Measurements from ENCODE around the gene RPL23. TPM values are rescaled to one million over a fixed set of nuclear protein-coding genes. Genes with fewer than 3 reads are reported as not detected.

Gene RPL23
- total and polyA plus RNA-seq, 10 of the 15 experiments (the other 5 are each of a cell fraction or from before 2014, with no cell fraction given) = 2,200 to 4,821 (median 3,043) TPM

GRCh38 chr17:38869526-38870258 lies 16.2 kb upstream of the RPL23 start, which contains the start of gene LASP1:
Gene LASP1, plus strand, starts transcription at chr17:38870058. Its CDS starts 132 bp downstream, at chr17:38870190.
- POLR2A ChIA-PET = interaction anchor here (0.6 to 6.3 kb wide), 13 partner anchors 16 to 1130 kb away, joined by 3 to 61 read pairs (median 4); partner anchors contain the start of genes CWC25, MLLT6, PSMB3 and RPL23
- peaks cover 47% of the 10 kb centered on the region for H3K79me2 ChIP-seq (ENCODE audit: control insufficient read depth, insufficient read depth, low read length)
- CTCF ChIA-PET = interaction anchor here (0.7 to 5.4 kb wide), 13 partner anchors 11 to 329 kb away, joined by 3 to 27 read pairs (median 5); partner anchors contain the start of genes EPOP and RPL23
- peaks cover 19% of the 10 kb centered on the region for H3K4me1 ChIP-seq (ENCODE audit: control insufficient read depth, insufficient read depth, low read length)
- RAD21 ChIA-PET (ENCODE audit: unreplicated experiment) = interaction anchor here (0.7 to 4.9 kb wide), 11 partner anchors 10 to 284 kb away, joined by 3 to 37 read pairs (median 4); partner anchors contain the start of gene RPL23
- intact Hi-C loops (cut with micrococcal nuclease; ENCODE audit: unreplicated experiment) (loop anchor here (2.0 to 10.0 kb wide), 5 partner anchors 17 to 283 kb away; partner anchors contain the start of genes EPOP, PLXDC1, PSMB3 and RPL23), in situ Hi-C loops (cut with MboI) (no loop called here)
- H4K20me1 ChIP-seq (ENCODE audit: control insufficient read depth, insufficient read depth) = peaks cover 10% of the 10 kb centered on the region; the same call in 1 of the 2 replicates
- H3K27ac ChIP-seq (ENCODE audit: control insufficient read depth, insufficient read depth) = peak within 1 kb of the TSS; percentile 98
- H2AFZ ChIP-seq (ENCODE audit: control insufficient read depth, low read depth, low read length) = peak within 1 kb of the TSS; percentile 89
- BruUV-seq (replicated peaks) = no TSS peak
- H3K9me3 ChIP-seq (replicated peaks; ENCODE audit: control insufficient read depth, insufficient read depth, low read length) = no peaks in the 10 kb centered on the region
- SMC1A ChIA-PET (ENCODE audit: uncharacterized antibody, unreplicated experiment) = interaction anchor here (0.6 to 4.7 kb wide), 11 partner anchors 11 to 284 kb away, joined by 3 to 23 read pairs (median 4); partner anchors contain the start of genes CWC25 and RPL23
- peaks cover 0 to 9% of the 10 kb centered on the region in 2 experiments; a peak in 1 of 4 replicates for H3K36me3 ChIP-seq (ENCODE audit: control insufficient read depth in 2 of 2, insufficient read depth in 2 of 2, low read length in 1 of 2)
- peak within 1 kb of the TSS; percentile 83 for H3K4me2 ChIP-seq (ENCODE audit: control insufficient read depth, insufficient read depth)
- DNase-seq (ENCODE audit: low read depth, low spot score) (peak; percentile 55), FAIRE-seq (no peak), ATAC-seq (peak; percentile 76)
- whole genome bisulfite sequencing (ENCODE audit: insufficient coverage, insufficient replicate concordance, low lambda C conversion rate, missing lambda C conversion rate) = 2% methylated on average over 42 of the region's 73 CpGs
- H3K4me3 ChIP-seq = peak within 1 kb of the TSS; percentile 99
- no peaks in the 10 kb centered on the region for H3K27me3 ChIP-seq (replicated peaks in 1 of 2; ENCODE audit: control insufficient read depth in 2 of 2, insufficient read depth in 2 of 2, low read length in 1 of 2)
- H3K9ac ChIP-seq (ENCODE audit: control insufficient read depth, insufficient read depth, low read length) = peak within 1 kb of the TSS; percentile 93
- TF ChIP-seq ZSCAN29 (IDR thresholded peaks at IDR 0.05) = 0 out of 2 replicates have a peak, but pooled peaks have one; percentile 82
- TF ChIP-seq MEF2A (IDR thresholded peaks at IDR 0.05; ENCODE audit: insufficient read depth, low read depth, low read length) = no peak
- 0 out of 2 replicates have a peak, but pooled peaks have one; percentile 2 for TF ChIP-seq RB1 (IDR thresholded peaks at IDR 0.05; ENCODE audit: borderline replicate concordance)
- TF ChIP-seq, protein P1, sequence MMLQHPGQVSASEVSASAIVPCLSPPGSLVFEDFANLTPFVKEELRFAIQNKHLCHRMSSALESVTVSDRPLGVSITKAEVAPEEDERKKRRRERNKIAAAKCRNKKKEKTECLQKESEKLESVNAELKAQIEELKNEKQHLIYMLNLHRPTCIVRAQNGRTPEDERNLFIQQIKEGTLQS (IDR thresholded peaks at IDR 0.05; ENCODE audit: borderline replicate concordance, extremely low read depth, low read depth, low read length) = no peak
- no peak for TF ChIP-seq MTA2 (IDR thresholded peaks at IDR 0.05; ENCODE audit: low read depth)
- TF ChIP-seq ZNF687 (IDR thresholded peaks at IDR 0.05) = peak; percentile 67
- peak; percentile 95 for TF ChIP-seq SMAD5 (IDR thresholded peaks at IDR 0.05; ENCODE audit: low read depth)
- TF ChIP-seq STAT3 (IDR thresholded peaks at IDR 0.05; ENCODE audit: low read depth, low read length) = no peak
- no peak for TF ChIP-seq ZZZ3 (IDR thresholded peaks at IDR 0.05; ENCODE audit: control insufficient read depth, insufficient read length, low read depth)
- no peak for TF ChIP-seq NRF1 (conservative IDR thresholded peaks at IDR 0.05; ENCODE audit: low read depth, low read length)
- peak; percentile 98 for TF ChIP-seq POLR2AphosphoS5 (IDR thresholded peaks at IDR 0.05; ENCODE audit: low read length)
- TF ChIP-seq SPI1 (IDR thresholded peaks at IDR 0.05; ENCODE audit: borderline replicate concordance, insufficient read depth, low read depth, low read length) = 0 out of 2 replicates have a peak, but pooled peaks have one; percentile 1
- TF ChIP-seq TCF12 (IDR thresholded peaks at IDR 0.05; ENCODE audit: low read depth, low read length) = peak; percentile 59; the same call in 1 of the 2 replicates
- TF ChIP-seq ZBTB11 (CRISPR knock-in tag; IDR thresholded peaks at IDR 0.05) = peak; percentile 59
- no peak for TF ChIP-seq FOXM1 (IDR thresholded peaks at IDR 0.05; ENCODE audit: low read depth, low read length)

Measured in GM12878 (cell line).